ENCODE data around the gene SETBP1. TPM values are rescaled to one million over a fixed set of nuclear protein-coding genes. Genes with fewer than 3 reads are reported as not detected.

SETBP1 gene
- total RNA-seq, 4 donors from 2014 or later: 26.2 to 40.8 (median 33.6) TPM

GRCh38 chr18:44701227-44701626, 20.5 kb downstream of the SETBP1 start:
- TF ChIP-seq POLR2A (IDR thresholded peaks at IDR 0.05): no peak
- no peak for TF ChIP-seq EP300 (IDR thresholded peaks at IDR 0.05)
- TF ChIP-seq, protein P1, sequence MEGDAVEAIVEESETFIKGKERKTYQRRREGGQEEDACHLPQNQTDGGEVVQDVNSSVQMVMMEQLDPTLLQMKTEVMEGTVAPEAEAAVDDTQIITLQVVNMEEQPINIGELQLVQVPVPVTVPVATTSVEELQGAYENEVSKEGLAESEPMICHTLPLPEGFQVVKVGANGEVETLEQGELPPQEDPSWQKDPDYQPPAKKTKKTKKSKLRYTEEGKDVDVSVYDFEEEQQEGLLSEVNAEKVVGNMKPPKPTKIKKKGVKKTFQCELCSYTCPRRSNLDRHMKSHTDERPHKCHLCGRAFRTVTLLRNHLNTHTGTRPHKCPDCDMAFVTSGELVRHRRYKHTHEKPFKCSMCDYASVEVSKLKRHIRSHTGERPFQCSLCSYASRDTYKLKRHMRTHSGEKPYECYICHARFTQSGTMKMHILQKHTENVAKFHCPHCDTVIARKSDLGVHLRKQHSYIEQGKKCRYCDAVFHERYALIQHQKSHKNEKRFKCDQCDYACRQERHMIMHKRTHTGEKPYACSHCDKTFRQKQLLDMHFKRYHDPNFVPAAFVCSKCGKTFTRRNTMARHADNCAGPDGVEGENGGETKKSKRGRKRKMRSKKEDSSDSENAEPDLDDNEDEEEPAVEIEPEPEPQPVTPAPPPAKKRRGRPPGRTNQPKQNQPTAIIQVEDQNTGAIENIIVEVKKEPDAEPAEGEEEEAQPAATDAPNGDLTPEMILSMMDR (IDR thresholded peaks at IDR 0.05): no peak
- no peak overlapping the region for H3K4me3 ChIP-seq
- WGBS, 2 donors: 86 to 88% methylated on average over 10 of the region's 10 CpGs

GRCh38 chr18:44702594-44702993, 21.9 kb downstream of the SETBP1 start:
- Histone ChIP-seq H3K4me1 (peaks cover 0 to 31% (median 2%) of the 10 kb centered on the region in 4 donors), H3K36me3 (no peaks in the 10 kb centered on the region), H3K27me3 (no peaks in the 10 kb centered on the region), H3K27ac (no peak overlapping the region), H3K9me3 (no peaks in the 10 kb centered on the region), H3K4me3 (no peak overlapping the region)
- no peak for TF ChIP-seq POLR2A (IDR thresholded peaks at IDR 0.05)
- no peak for TF ChIP-seq EP300 (IDR thresholded peaks at IDR 0.05)
- TF ChIP-seq, protein P1 (IDR thresholded peaks at IDR 0.05): no peak
- WGBS, 2 donors: 100% methylated on average over 1 of the region's 1 CpG
- DNase-seq (ENCODE audit: low spot score in 2 of 2): no peak

More at GRCh38 chr18:44701227-44701626, 20.5 kb downstream of the SETBP1 start:
- no peak for DNase-seq (ENCODE audit: low spot score in 2 of 2)
- H3K9me3 ChIP-seq: no peaks in the 10 kb centered on the region
- H3K27me3 ChIP-seq: no peaks in the 10 kb centered on the region
- no peaks in the 10 kb centered on the region for H3K36me3 ChIP-seq
- H3K27ac ChIP-seq: peak overlapping the region in 2 of 4 donors; percentile 73
- H3K4me1 ChIP-seq: peaks cover 0 to 40% (median 3%) of the 10 kb centered on the region in 4 donors

- Histone ChIP-seq H3K4me1 (peaks cover 0 to 41% (median 11%) of the 10 kb centered on the region in 4 donors), H3K27me3 (no peaks in the 10 kb centered on the region), H3K36me3 (no peaks in the 10 kb centered on the region), H3K27ac (no peak overlapping the region), H3K4me3 (no peak overlapping the region), H3K9me3 (no peaks in the 10 kb centered on the region)
- no peak for DNase-seq (ENCODE audit: low spot score in 2 of 2)
- TF ChIP-seq POLR2A (IDR thresholded peaks at IDR 0.05): no peak
- TF ChIP-seq EP300 (IDR thresholded peaks at IDR 0.05): no peak
- TF ChIP-seq, protein P1 (IDR thresholded peaks at IDR 0.05): no peak
- WGBS, 2 donors: 77 to 90% methylated on average over 1 of the region's 1 CpG
Measured at GRCh38 chr18:44704135-44704789, 23.6 kb downstream of the SETBP1 start.

GRCh38 chr18:44705075-44705675, 24.5 kb downstream of the SETBP1 start:
- Histone ChIP-seq H3K36me3 (no peaks in the 10 kb centered on the region), H3K9me3 (no peaks in the 10 kb centered on the region), H3K4me3 (no peak overlapping the region), H3K27me3 (no peaks in the 10 kb centered on the region), H3K4me1 (peaks cover 0 to 40% (median 18%) of the 10 kb centered on the region in 4 donors), H3K27ac (no peak overlapping the region)
- DNase-seq (ENCODE audit: low spot score in 2 of 2): no peak
- WGBS, 2 donors: 89 to 92% methylated on average over 2 of the region's 2 CpGs
- no peak for TF ChIP-seq EP300 (IDR thresholded peaks at IDR 0.05)
- no peak for TF ChIP-seq POLR2A (IDR thresholded peaks at IDR 0.05)
- TF ChIP-seq, protein P1 (IDR thresholded peaks at IDR 0.05): no peak

DNA sequence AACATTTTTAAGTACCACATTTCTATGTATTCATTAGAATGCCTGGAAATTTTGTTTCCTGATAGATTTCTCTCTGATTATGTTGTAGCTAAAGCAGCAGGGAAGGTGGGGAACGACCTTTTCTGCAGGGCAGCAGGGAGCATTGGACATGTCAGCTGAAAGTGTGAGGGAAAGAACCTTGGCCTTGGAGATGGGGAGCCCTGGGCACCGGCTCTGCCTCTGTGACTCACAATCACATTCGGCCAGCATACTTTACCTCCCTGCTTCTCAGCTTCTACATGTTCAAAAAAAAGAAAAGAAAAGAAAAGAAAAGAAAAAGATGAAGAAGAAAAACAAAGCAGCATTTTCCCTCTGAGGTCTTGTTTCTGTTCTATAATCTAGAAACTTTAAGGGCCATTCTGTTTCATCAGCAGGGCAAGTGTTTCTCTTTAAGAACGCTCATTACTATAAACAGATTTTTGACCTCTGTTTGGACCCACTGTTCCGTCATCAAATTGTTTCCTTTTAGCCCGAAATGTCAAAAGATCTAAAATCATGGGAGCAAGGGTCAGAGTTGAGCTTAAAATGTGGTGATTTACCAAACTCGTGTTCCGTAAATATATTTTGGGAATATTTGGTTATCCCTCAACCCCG, 27.9 kb downstream of the SETBP1 start:
- no peak overlapping the region for H3K4me3 ChIP-seq
- H3K27ac ChIP-seq: peak overlapping the region; percentile 52 to 87 (median 68)
- WGBS, 2 donors: 20 to 29% methylated on average over 9 of the region's 9 CpGs

More for the DNA sequence above, 27.9 kb downstream of the SETBP1 start:
- no peaks in the 10 kb centered on the region for H3K9me3 ChIP-seq
- H3K4me1 ChIP-seq: peaks cover 0 to 31% (median 19%) of the 10 kb centered on the region in 4 donors
- H3K27me3 ChIP-seq: no peaks in the 10 kb centered on the region
- TF ChIP-seq, protein P1 (IDR thresholded peaks at IDR 0.05): no peak
- TF ChIP-seq EP300 (IDR thresholded peaks at IDR 0.05) (peak in 1 of 2 donors; percentile 74), POLR2A (IDR thresholded peaks at IDR 0.05) (no peak)
- peaks cover 0 to 5% (median 0%) of the 10 kb centered on the region in 3 donors for H3K36me3 ChIP-seq
- no peak for DNase-seq (ENCODE audit: low spot score in 2 of 2)
